ENCODE results near the gene GRAMD1A.
A peak's percentile ranks its signal among the peaks of the same experiment; 100 is the strongest.
"Not testable (repeated sequence)": the region's sequence is repeated elsewhere in the genome, so short reads cannot be mapped to it uniquely, and the experiment has no call there.

Gene GRAMD1A

DNA sequence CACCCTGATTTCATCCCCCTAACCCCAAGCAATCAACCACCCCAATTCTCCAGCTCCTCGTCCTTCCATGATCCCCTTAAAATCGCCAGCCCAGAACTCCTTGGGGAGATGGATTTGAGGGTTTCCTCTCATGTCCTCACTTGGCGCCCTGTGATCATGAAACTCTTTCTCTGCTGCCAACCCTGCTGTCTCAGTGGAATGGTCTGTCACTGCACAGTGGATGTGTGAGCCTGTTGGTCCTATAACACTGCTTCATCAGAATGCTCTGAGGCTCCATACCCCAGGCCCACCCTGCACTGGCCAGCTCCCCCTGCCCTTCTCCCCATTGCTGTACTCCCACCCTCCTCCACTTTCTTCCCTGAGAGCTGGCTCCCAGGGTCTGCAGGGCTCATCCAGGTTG, 23.5 kb upstream of the GRAMD1A start:
- no peak for DNase-seq (ENCODE audit: low read depth in 2 of 2)

DNA sequence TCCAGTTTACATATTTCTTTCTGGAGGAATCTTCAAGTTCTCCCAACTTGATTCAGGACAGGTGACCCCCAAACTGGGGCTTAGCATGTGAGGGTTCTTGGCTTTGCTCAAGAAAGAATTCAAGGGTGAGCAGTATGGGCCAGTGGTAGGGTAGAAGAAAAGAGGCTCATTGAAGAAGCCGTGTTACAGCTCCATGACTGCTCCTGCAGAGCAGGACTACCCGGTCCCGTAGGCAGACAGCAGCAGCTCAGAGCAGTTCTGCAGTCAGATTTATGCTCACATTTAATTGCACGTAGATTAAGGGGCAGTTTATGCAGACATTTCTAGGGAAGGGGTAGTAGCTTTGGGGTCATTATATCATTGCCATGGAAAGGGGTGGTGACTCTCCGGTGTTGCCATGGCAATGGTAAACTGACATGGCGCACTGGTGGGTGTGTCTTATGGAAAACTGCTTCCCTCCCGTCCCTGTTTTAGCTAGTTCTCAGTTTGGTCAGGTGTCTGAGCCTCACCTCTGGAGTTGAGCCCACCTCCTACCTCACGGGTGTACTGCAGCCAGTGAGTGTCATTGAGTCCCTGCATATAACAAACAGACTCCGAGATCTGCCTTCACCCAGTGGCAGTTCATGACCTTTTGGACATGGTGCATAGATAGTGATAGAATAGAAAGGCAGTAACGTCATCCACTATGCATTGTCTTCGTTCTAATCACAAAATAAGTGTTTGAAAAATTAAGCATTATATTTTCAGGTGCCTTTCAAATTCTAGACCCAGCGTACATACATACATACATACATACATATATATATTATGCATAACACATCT, 20.1 kb upstream of the GRAMD1A start:
- no peak for DNase-seq (ENCODE audit: low read depth in 2 of 2)

DNA sequence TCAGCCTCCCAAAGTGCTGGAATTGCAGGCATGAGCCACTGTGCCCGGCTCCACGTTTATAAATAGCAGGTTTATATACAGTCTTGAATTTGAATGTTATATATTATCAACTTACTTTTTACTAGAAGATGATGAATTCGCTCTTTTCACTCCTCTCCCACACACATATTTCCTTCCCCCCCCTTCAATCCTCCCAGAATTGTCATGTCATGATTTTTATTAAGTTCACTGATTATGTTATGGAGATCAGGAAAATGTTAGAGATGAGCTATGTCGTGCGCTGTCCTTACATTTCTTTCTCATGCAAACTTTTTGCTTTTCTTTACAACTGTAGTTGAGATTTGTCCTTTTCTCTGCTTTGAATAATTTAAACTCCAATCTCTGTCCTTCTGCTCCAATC, 17.8 kb upstream of the GRAMD1A start:
- no peak for DNase-seq (ENCODE audit: low read depth in 2 of 2)

DNA sequence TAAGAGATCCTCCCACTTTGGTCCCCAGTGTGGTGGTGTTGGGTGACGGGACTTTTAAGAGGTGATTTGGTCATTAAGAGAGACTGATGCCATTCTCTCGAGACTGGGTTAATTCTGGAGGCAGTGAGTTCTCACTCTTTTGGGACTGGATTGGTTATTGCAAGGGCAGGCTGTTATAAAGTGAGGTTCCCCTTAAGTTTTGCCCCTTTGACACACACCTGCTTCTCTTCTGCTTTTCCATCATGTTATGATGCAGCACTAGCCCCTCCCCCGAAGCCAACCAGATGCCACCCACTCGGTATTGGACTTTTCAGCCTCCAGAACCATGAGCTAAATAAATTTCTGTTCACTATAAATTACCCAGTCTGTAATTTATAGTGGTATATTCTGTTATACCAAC, 16.3 kb upstream of the GRAMD1A start:
- no peak for DNase-seq (ENCODE audit: low read depth in 2 of 2)

DNA sequence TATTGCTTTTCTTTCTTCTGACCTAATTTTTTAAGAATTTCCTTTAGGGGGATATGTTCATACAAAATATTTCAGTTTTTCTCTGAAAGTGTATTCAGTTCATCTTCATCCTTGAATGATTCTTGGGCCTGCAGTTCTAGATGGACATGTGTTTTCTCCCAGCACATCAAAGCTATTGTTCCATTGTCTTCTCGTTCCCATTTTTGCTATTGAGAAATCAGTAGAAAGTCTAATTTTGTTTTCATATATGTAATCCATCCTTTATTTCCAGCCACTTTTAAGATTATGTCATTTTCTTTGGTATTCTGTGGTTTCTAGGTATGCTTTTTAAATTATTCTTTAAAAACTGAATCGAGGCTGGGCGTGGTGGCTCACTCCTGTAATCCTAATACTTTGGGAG, 15.8 kb upstream of the GRAMD1A start:
- no peak for DNase-seq (ENCODE audit: low read depth in 2 of 2)

DNA sequence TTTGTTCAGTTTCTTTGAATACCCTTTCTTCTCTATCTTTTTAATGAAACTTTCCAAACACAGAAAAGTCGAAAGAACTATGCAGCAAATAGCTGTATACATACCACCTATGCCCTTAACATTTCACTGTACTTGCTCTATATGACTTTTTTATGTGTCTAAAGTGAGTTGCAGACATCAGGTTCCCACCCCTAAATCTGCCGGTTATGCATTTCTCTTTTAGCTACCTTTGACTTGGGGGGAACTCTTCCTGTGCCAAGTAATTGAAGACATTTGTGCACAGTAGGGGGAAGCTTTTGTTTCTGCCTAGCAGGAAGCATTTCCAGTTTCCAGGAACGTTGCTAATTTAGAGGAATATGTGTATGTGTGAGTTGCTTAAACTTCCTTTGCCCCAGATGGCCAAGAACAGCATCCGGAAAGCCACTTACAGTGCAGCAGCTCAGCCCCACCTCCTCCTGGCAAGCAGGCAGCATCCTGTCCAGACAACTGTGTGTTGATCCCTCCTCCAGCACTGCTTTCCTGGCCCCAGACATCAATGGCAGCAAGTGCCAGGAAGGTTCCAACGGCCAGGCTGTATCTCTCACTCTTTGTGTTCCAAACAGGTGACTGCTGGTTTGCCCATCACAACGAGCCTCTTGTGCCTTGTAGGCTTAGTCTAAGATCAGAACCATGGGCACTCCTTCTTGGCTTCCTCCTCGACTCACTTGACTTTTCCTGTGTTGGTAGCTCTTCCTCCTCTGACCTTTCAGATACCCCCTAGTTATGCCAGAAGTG, 14.7 kb upstream of the GRAMD1A start:
- no peak for DNase-seq (ENCODE audit: low read depth in 2 of 2)

DNA sequence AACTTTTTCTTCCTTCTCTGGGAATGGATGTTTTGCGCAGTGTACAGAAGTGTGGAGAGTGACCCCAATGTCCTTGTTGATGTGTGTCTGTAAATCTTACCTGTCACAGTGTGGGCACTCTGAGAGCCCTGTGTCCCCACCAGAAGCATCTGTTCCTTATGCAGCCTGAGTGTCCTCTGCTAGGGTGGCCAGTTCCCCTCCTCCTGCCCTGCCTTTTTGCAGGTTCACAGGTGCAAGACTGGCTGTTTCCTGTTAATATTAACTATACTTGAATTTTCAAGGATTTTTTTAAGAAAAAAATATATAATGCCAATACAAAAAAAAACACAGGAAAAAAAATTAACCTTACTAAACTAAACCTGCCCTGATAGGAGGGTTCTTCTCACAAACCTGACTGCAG, 12.0 kb upstream of the GRAMD1A start:
- DNase-seq (ENCODE audit: low read depth in 2 of 2) = no peak

DNA sequence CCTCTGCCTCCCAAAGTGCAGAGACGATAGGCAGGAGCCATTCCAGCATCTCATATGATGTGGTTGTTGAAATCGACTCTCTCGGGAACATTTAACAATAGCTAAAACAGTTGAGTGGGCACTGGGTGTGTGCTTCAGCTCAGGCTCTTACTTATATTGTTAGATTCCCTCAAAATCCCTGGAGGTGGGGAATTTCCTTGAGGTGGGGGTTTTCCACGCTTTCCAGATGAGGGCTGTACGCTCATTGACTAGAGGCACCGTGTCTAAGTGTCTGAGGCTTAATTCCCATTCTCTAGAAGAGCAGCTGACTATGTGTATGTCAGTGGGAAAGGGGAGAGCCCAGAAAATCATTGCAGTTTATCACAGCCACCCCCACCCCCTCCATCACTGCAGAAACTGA, 10.8 kb upstream of the GRAMD1A start:
- DNase-seq (ENCODE audit: low read depth in 2 of 2) = no peak

DNA sequence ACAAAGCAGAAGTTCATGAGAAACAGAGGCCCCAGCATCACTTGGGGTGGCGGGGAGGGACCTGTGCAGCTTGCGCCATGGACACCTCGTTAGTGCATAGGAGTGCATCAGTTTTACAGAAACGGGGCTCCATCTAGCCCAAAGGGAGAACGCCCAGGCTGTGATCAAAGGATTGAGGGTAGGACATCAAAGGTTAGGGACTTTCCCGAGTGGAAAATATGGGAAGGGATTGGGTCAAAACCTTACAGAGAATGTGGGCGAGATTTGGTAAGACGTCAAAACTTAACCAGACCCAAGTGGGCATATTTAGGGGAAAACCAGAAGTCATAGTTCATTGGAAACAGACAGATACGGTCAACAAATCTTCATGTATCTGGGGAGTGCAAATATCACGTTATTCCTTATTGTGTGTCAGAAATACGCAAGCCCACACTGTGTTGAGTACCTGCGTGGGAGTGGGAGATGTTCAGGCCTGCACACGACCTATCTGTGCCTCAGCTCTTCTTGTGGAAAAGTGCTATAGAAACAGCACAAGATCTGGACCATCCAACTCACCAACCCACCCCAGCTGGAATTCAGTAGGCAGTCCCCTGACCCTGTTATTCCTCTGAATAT, 9.4 kb upstream of the GRAMD1A start:
- peak; percentile 56 to 60 for DNase-seq (ENCODE audit: low read depth in 2 of 2)

DNA sequence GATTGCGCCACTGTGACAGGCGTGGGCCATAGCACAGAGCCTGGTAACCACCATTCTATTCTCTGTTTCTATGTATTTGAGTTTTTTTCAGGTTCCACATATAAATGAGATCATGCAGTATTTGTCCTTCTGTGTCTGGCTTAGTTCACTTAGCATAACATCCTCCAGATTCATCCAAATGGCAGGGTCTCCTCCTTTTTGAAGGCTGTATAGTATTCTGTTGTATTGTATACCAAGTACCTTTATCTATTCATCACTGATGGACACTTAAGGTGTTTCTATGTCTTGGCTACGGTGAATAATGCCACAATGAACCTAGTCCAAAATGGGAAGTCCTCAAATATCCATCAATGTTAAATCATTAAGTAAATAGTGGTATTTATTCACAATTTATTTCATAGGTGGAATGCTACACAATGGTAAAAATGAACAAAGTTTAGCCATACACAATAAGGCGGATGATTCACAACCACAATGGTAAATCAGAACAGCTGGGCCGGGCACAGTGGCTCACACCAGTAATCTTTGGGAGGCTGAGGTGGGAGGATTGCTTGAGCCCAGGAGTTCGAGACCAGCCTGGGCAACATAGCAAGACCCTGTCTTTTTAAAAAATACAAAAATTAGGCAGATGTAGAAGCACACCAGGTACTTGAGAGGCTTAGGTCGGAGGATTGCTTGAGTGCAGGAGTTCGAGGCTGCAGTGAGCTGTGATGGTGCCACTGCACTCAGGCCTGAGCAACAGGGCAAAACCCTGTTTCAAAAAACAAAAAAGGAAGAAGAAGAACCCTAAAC, 8.4 kb upstream of the GRAMD1A start:
- no peak for DNase-seq (ENCODE audit: low read depth in 2 of 2)

DNA sequence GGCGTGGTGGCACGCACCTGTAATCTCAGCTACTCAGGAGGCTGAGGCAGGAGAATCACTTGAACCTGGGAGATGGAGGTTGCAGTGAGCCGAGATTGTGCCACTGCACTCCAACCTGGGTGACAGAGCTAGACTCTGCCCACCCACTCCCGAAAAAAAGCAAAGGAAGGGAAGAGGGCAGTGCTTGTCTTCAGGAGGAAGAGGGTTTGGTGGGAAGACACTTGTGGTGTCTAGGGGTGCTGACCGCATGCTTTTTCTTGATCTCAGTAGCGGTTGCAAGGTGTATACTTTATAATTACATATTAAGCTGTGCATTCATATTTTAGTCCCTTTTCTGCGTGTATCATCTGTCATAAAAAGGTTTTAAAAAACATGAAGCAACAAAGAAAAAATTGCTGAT, 7.5 kb upstream of the GRAMD1A start:
- DNase-seq (ENCODE audit: low read depth in 2 of 2) = not testable (repeated sequence)

DNA sequence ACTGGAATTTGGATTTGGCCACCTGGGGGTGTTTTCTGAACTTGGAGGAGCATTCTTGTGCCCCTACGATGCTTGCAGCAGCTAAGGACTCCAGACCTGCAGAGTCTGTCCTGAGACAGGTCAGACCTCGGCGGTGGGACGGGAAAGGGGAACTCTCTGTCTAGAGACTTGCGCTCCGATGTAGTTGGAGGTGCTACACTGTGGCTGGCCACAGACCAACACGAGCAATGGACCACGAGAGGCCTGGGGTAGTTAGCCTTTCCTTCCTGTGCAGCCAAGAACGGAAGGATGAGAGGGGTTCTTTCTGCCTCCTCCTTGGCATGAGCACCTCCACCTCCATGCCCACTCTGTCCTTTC, 5.9 kb upstream of the GRAMD1A start:
- DNase-seq (ENCODE audit: low read depth in 2 of 2) = no peak

DNA sequence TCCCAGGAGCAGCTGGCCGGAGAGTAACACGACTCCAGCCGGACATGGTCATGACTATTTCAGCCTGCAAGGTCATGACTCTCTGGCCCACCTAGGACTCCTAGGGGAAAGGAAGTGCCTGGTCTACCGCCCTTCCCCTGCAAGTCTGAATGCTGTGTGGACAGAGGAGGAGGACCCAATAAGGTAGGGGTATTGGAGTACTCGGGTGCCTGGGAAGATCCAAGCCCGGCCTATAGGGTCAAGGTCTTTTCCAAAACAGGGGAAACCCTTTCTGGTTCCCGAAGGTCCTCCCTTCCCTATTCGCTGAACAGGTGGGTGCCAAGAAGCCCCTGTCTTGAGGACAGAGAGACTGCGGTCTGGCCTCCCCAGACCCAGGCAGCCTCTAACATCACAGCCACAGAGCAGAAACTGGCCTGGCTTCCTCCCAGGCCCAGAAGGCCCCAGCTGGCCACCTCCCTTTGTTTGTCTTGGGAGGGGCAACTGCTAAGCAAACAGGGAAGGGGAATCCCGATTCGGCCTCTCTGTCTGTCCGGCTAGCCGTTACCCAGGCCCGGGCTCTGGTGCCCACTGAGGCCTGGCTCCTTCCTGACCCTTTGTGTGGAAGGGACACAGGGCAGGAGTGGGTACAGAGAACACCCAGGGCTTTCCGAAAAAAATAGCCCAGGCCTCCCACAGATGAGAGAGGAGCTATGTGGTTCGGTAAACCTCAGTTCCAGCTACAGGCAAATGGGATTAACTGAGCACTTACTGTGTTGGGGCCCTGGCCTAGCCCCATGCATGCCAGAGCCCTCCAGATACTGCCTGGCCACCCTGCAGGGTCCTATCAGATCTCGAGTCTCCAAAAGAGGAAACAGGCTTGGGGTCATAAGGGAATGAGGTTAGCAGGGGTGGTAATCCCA, 5.2 kb upstream of the GRAMD1A start:
- DNase-seq (ENCODE audit: low read depth in 2 of 2) = no peak

DNA sequence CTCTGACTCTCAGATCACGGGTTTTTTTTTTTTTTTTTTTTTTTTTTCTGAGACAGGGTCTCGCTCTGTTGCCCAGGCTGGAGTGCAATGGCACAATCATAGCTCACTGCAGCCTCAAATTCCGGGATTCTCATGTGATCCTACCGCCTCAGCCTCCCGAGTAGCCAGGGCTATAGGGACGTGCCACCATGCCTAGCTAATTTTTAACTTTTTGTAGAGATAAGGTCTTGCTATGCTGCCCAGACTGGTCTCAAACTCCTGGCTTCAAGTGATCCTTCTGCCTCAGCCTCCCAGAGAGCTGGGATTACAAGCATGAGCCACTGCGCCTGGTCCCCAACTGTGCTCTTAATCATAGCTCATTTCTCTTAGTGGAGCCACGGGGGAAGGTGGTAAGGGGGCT, 4.6 kb upstream of the GRAMD1A start:
- no peak for DNase-seq (ENCODE audit: low read depth in 2 of 2)

DNA sequence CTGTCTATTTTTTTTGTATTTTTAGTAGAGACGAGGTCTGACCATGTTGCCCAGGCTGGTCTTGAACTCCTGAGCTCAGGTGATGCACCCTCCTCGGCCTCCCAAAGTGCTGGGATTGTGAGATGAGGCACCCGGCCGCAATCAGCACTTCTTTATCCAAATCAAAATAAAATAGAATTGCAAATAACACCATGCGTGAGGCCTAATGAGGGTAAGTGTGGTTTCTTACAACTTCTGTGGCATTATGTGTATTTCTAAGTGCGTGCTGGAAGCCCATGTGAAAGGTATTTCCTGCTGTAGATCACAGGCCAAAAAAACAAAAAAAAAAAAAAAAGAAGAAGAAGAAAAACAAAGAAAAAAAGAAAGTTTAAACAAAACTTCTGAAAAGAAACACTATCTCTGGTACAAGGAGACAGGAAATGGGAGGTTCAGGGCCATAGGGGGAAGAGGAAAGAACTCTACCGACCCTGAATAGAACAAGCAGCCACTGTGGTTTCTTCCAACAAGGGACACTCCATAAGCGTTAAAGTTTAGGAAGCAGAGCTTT, 3.0 kb upstream of the GRAMD1A start:
- DNase-seq (ENCODE audit: low read depth in 2 of 2) = no peak

DNA sequence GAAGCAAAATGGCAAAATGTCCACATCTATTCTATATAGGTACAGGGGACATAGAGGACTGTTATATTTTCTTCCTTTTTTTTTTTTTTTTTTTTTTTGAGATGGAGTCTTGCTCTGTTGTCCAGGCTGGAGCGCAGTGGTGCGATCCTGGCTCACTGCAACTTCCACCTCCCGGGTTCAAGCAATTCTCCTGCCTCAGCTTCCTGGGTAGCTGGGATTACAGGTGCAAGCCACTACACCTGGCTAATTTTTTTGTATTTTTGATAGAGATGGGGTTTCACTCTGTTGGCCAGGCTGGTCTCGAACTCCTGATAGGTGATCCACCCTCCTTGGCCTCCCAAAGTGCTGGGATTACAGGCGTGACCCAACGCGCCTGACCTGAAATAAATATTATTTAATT, 1.9 kb upstream of the GRAMD1A start:
- not testable (repeated sequence) for DNase-seq (ENCODE audit: low read depth in 2 of 2)

DNA sequence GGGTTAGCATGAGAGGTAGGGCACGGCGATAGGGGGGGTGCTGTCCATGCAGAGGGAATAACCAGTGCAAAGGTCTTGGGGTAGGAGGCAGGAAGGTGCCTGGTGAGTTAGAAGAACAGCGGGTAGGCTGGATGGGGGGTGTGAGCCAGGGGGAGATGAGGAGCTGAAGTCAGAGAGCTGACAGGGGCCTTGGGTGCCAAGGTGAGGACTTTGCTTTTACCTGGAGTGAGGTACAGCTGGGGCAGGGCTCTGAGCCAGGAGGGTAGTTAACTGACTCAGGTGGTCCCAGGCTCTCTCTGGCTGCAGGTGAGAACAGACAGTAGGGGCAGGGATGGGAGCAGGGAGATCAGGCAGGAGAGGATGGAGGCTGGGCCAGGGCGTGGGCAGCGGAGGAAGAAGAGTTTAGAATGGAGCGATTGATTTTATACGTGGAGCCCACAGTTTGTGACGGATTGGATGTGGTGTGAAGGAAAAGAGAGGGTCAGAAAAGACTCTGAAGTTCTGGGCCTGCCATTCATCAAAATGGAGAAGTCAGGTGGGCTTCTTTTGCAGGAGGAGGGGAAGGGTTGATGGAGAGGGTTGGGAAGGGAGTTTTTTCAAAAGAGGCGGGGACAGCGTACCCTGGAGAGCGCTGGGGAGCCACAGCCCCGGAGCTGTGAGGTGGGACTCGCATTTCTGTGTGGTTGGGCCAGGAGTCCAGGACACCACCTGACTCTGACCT, 1.2 kb upstream of the GRAMD1A start:
- no peak for DNase-seq (ENCODE audit: low read depth in 2 of 2)

DNA sequence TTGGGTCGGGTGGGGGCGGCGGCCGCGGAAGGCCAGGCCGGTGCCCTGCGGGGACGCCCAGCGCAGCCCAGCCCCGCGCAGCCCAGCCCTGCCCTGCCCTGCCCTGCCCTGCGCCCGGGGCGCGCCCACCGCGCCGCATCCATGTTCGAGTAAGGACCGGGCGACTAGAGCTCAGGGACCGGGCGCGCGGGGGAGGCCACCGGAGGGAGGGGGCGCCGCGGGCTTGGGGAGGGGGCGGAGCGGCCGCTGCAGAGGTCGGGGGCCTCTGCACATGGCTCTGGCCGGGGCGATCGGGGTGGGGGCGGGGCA, 169 bp downstream of the GRAMD1A start:
- DNase-seq (ENCODE audit: low read depth in 2 of 2) = no peak

DNA sequence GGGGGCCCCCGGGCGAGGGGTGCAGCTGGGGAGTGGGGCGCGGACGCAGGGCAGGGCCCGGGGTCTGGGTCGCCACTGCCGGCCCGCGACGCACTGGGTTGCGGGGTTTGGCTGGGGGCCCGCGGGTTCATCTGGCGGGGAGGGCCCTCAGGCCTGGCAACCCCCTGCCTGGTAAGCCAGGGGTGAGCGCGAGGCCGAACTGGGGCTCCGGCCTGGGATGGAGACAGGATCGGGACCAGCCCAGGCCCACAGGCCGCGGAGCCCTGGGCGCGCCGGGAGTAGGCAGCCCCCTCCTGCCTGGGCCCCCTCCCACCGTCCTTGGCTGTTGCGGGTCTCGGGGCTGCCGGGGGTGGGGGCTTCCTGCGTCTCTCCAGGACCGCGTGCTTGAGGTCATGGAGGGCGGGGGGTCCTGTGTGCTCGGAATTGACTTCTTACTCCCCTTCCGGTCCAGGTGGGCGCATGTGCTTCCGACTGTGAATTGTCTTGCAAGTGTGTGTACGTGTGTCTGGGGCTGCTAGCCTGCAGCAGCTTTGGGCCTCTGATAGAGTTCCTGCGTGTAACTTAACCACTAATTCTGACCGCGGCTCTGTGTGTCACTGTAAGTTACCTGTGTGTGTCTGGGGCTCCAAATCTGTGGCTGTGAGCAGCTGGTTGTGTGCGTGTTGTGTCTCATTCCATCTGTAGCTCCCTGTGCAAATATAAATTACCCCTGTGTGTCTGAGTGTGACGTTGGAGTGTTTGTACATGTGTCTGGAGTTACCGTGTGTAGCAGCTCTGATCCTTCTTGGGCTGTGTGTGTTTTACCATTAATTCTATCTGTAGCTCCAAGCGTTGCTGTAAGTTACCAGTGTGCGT, 751 bp downstream of the GRAMD1A start:
- DNase-seq (ENCODE audit: low read depth in 2 of 2) = peak; percentile 49 to 55

Measured in stimulated activated CD4-positive, alpha-beta T cell treated with anti-CD3 and anti-CD28 coated beads, Interleukin-15, amount 100 ng/mL, for 48 hours (primary cell).